HG02763 (cell line): ENCODE data around the gene PDE6B.
"Not testable (repeated sequence)": the region's sequence is repeated elsewhere in the genome, so short reads cannot be mapped to it uniquely, and the experiment has no call there.

Source experiments
- ATAC-seq: cut with Tn5 transposase; IDR thresholded peaks from one replicate; pipeline ENCODE4 v1.9.1; 2021; ENCODE audit warnings: mild to moderate bottlenecking, moderate library complexity; ENCODE audit not compliant: unreplicated experiment

PDE6B gene

GRCh38 chr4:682490-683172 is 57.3 kb downstream of the PDE6B start:
- no peak for ATAC-seq

GRCh38 chr4:683247-683897 is 58.0 kb downstream of the PDE6B start:
- no peak for ATAC-seq

- no peak for ATAC-seq
Measured at GRCh38 chr4:683982-684622, 58.7 kb downstream of the PDE6B start.

GRCh38 chr4:684623-685327 is 59.4 kb downstream of the PDE6B start:
- no peak for ATAC-seq

GRCh38 chr4:685679-686412 is 60.5 kb downstream of the PDE6B start:
- no peak for ATAC-seq

GRCh38 chr4:686413-687040 is 61.2 kb downstream of the PDE6B start:
- ATAC-seq: no peak

GRCh38 chr4:687048-687970 is 61.9 kb downstream of the PDE6B start:
- ATAC-seq: no peak

- ATAC-seq: no peak
Measured at GRCh38 chr4:687971-688853, 62.8 kb downstream of the PDE6B start.

GRCh38 chr4:688854-689681 is 63.7 kb downstream of the PDE6B start, which contains the start of gene SLC49A3:
TSS of gene SLC49A3 (minus strand) at chr4:689151. CDS start at chr4:689127, 24 bp downstream.
- no peak for ATAC-seq

- no peak for ATAC-seq
Measured at GRCh38 chr4:689723-690122, 64.3 kb downstream of the PDE6B start.

- no peak for ATAC-seq
Measured at GRCh38 chr4:692771-693554, 67.6 kb downstream of the PDE6B start.

GRCh38 chr4:694341-694940 is 69.1 kb downstream of the PDE6B start:
- not testable (repeated sequence) for ATAC-seq

- ATAC-seq: no peak
Measured at GRCh38 chr4:699816-700580, 74.6 kb downstream of the PDE6B start.

- no peak for ATAC-seq
Measured at GRCh38 chr4:700587-701264, 75.4 kb downstream of the PDE6B start.

GRCh38 chr4:702618-703048 is 77.3 kb downstream of the PDE6B start:
- ATAC-seq: no peak
